Hematopoietic multipotent progenitor cell treated with erythropoietin and hydrocortisone succinate and interleukin-3 and kit ligand, for 15 days (in vitro differentiated cells): ENCODE measurements around the gene HSF4.
A peak's percentile ranks its signal among the peaks of the same experiment; 100 is the strongest.

ENCODE experiments used
- DNase-seq: peaks from one replicate; pipeline ENCODE4 v3.0.0-alpha.2; 2015; ENCODE audit warnings: low spot score

HSF4 gene

DNA sequence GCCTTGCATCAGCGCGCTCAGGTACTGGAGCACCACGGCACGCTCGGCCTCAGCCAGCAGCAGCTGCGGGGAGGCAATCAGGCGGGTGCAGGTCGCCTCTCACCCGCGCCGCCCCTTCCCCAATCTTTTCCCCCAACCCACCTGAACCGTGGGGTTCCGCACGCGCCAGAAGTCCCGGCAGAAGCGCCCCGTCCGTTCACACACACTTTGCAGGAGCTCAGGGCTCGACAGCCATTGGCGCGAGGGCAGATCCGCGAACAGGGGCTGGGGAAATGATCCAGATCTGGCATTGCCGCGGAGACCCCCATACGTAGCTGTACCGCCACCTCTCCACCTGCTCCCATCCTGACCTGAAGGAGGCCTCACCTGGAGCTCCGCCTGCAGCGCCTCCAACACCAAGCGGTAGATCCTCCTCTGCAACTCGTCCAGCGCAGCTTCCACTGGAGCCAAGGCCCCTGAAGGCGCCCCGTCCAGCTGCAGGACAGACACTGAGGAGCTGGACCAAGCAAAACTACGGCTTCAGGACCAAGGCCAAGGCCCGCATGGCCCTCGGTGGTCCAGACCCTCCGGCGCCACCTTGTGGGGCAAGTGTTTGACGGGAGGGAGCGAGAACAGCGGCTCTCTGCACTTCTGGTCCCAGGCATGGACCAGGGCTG, 20.6 kb downstream of the HSF4 start:
- DNase-seq, result peak; percentile 81

DNA sequence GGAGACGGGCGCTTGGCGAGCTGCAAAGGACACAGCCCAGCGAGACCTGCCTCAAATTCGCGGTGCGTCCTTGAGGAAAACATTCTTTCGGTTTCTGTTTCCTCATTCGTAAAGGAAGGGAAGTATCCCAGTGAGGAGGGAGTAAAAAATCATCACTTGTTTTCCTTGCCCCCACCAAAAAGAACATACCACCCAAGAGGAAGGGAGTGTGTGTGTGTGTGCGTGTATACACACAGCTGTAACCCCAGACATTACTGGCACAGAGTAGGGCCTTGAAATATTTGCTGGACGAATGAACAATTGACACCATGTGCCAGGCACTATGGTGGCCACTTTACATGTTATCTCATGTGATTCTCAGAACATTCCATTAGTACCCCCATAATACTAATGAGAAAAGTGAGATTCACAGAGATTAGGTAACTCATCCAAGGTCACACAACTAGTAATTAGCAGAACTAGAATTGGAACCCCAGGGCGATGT, 21.1 kb downstream of the HSF4 start:
- no peak for DNase-seq

GRCh38 chr16:67186550-67186950, 22.0 kb downstream of the HSF4 start:
- DNase-seq, result no peak

DNA sequence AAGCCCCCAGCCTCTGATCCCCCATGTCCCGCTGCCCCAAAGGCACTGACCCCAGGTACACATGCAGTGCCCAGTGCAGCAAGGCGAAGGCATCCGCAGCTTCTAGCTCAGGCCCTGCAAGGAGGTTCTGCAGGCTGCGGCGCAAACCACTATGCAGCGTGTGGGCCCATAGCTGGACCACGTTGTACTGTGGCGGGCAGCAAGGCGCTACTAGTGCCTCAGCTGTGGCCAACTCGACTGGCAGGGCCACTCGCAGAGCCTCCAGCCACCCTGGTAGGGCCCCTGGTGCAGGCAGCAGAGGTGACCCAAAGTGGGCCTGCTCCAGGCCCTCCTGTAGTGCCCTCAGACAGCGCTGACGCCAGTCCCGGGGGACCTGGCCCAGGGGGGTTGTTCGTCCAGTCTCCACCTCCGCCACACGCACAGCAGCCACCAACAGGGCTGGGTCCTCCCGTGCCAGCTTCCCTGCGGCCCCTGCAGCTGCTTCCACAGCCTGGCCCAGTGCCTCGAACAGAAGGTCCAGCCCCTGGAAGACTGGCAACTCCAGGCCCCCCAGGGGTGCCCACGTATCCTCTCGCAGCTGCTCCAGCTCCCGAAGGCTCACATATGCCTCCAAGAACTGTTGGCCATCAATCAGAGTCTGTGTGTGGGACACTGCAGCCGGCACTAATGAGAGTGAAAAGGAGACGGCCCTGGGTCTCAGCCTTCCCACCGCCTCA, 22.8 kb downstream of the HSF4 start:
- no peak for DNase-seq

DNA sequence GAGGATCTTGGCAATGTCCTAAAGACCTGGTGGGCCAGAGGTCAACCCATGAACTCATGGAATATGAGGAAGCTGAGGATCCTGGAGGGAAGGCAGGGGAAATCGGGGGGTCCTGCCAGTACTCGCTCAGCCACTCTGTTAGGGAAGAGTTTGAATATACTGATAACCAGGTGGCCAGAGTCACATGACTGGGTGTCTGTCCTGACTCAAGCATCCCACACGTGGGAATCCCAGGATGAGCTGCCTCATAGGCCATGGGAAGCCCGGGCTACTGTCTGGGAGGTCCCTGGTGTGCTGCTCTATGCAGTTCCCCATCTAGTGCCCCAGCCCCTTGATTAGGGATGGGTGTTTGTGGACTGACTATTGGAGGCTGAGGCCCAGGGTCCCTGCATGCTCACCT, 23.8 kb downstream of the HSF4 start:
- no peak for DNase-seq

DNA sequence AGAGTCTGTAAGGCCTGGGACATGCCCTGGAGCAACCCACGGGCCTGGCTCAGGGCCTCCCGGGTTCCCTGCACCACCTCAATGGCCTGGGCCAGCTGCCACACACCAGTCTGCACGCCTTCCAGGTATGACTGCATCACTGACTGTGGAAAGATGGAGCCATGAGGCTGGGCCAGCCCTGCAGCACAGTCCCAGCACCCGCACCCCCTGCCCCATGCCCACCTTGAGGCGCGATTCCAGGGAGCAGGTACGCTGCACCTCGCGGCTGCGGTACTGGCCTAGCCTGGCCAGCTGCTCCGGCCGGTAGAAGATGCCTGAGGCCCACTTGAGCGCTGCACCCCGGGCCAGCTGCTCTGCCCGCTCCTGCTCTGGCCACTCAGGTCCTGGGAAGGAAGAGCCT, 24.3 kb downstream of the HSF4 start:
- DNase-seq, result no peak

DNA sequence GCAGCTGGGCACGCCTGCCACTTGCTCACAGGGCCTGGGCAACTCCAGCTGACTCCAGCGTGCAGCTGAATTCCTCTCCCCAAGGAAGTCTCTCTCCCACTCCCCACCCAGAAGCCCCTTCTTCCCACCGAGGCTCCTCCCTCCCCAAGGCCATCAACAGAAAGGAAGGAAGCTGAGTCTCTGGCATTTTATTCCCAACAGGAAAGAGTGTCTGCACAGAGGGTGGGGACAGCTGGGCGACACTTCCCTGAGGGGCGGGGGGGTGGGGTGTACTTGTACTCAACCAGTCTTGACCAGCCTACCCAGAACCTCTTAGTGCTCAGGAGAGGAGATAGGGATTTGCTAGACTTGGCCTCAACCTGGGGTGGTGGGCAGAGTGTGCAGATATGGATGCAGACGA, 25.5 kb downstream of the HSF4 start, which contains the start of gene EXOC3L1:
TSS of gene EXOC3L1 (minus strand) at position 96 of the 400 bp plus-strand sequence. CDS start 460 bp downstream, outside the sequence.
- no peak for DNase-seq

DNA sequence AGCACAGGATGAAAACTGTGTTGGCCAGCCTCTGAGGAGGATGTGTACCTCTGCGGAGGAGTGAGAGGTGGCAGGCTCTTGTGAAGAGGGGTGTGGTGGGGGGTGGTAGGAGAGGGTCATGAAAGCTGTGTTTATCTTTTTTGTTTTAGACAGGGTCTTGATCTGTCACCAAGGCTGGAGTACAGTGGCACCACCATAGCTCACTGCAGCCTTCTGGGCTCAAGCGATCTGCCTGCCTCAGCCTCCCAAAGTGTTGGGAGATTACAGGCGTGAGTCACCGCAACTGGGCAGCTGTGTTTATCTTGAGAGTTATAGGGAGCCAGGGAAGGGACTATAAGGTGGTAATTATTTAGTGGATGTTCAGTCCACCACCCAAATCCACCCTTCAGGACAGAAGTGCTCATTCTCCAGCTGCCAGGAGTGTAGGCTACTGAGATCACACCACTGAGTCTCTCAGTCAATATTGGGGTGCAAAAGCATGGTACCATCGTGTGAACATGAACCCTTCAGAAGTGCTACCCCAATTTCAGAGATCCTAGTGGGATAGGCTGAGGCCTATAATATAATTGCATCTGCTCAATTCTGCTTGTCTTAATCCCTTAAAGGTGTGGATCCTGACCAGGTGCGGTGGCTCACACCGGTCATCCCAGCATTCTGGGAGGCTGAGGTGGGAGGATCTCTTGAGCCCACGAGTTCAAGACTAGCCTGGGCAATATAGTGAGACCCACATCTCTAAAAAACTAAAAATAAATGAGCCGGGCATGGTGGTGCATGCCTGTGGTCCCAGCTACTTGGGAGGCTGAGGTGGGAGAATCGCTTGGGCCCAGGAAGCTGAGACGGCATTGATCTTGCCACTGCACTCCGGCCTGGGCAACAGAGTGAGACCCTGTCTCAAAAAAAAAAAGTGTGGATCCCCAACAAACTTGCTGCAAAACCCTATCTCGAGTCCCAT, 26.2 kb downstream of the HSF4 start:
- DNase-seq, result peak; percentile 86

DNA sequence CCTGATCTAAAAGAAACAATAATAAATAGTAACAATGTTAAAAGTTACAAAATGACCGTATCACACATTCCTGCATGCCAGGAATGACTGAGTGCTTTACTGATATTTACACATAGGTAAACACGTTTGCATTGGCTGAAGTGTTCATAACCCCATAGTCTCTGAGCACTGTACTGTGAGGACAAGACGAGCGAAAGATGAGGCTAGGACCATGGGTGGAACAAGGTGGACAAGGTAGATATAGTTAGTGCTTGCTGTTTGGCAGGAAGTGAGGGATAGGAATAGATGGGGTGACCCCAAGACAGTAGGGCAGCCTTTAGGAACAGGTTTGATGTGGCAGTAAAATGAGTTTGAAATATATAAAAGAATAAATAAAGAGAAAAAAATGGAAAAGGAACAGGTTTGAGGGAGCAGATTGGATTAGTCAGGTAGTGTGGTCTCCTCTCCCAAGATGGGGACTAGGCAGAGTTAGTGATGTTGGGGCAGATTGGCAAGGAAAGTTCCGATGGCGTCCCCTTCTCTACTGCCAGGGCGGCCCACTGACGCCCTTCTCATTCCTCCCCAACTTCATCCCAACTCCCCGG, 27.0 kb downstream of the HSF4 start:
- peak; percentile 53 for DNase-seq

DNA sequence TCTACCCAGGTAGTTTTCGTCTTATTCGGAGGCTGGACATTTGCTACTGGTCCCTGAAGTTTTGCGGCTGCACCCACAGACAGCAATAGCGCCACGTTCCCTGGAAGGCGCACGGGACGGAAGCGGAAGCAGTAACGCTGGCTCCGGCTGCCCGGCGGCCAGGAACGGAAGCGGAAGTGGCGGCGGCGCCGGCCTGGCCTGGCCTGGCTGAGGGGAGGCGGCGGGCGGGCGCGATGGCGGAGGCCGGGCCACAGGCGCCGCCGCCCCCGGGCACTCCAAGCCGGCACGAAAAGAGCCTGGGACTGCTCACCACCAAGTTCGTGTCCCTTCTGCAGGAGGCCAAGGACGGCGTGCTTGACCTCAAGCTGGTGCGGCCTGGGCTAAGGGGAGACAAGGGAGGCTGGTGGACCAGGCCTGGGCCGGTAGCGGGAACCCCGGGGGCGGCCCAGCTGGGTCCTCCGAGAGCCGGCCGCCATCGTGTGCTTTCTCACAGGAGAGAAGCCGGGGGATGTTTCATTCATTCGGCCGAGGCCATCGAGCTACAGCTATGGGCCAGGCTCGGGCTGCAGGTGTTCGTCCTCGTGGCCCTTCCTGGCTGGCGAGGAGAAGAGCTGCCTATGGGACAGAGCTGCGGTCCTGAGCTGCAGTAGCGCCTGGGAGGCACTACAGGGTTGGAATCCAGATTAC, 27.6 kb downstream of the HSF4 start, which contains the start of gene E2F4:
TSS of gene E2F4 (plus strand) at position 161 of the 687 bp plus-strand sequence. CDS start at position 234, 73 bp downstream.
- peak; percentile 93 for DNase-seq

- DNase-seq, result peak; percentile 58
Measured at GRCh38 chr16:67192781-67193361, 28.3 kb downstream of the HSF4 start.

- peak; percentile 41 for DNase-seq
Measured at GRCh38 chr16:67193536-67193935, 29.0 kb downstream of the HSF4 start.

GRCh38 chr16:67194260-67194659, 29.7 kb downstream of the HSF4 start:
- DNase-seq, result peak; percentile 92

DNA sequence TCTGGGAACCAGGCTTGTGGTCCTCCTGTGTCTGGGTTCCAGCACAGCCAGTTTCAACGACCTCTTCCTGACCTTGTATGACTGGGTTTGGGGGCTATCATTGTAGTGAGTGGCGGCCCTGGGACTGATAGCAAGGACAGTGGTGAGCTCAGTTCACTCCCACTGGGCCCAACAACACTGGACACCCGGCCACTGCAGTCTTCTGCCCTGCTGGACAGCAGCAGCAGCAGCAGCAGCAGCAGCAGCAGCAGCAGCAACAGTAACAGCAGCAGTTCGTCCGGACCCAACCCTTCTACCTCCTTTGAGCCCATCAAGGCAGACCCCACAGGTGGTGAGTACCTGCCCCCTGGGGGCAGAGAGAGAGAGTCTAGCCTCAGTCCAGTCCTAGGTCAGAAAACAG, 31.1 kb downstream of the HSF4 start:
- DNase-seq, result no peak

GRCh38 chr16:67196881-67197280, 32.3 kb downstream of the HSF4 start:
- no peak for DNase-seq

- DNase-seq, result no peak
Measured at GRCh38 chr16:67197704-67198103, 33.2 kb downstream of the HSF4 start.

- peak; percentile 73 for DNase-seq
Measured at GRCh38 chr16:67198238-67198734, 33.7 kb downstream of the HSF4 start.

DNA sequence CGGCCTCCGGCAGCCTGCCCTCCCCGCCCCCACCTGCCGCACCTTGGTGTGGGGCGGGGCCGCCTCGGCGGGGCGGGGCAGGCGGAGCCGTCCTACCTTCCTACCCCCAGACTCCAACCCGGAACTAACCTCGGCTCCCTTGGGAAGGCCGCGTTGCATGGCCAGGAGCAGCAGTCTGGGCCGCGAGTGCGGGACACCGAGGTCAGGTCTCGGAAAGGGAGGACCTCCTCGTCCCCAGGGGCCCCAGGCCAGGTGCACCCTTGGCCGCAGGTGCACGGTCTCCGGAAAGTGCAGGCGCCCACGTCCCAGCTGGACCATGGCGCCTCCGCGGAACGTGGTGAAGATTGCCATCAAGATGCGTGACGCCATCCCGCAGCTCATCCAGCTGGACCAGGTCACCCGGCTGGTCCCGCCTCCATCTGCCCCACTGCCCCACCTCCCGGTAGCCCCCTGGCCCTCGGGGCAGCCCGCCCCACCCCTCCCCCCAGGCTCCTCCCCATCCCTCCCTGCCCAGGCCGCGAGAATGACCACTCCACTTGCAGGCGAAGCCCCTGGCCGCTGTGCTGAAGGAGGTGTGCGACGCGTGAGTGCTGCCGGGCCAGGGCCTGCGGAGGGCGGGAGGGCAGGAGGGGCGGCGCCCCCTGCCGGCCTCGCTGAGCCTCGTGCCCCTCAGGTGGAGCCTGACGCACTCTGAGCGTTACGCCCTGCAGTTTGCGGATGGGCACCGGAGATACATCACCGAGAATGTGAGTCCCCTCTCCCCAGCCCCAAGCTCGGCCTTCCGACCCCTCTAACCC, 34.7 kb downstream of the HSF4 start, which contains the start of gene ELMO3:
TSS of gene ELMO3 (plus strand) at position 121 of the 797 bp plus-strand sequence. CDS start at position 317, 196 bp downstream.
- DNase-seq, result no peak

DNA sequence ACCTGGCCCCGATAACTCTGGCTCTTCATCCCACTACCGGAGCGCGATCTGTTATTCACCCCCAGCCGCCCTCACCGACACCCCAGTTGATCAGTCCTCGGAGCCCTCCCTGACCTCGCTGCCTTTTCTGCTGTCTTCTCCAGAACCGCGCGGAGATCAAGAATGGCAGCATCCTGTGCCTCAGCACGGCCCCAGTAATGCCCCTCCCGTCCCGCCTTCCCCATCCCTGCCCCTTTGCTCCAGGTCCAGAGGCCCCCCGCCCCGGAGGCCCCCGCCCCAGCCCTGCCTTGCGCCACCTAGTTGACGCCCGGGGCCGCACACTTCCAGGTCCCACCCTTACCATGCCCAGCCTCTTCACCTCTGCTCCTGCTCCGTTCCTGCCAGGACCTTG, 35.3 kb downstream of the HSF4 start:
- no peak for DNase-seq

DNA sequence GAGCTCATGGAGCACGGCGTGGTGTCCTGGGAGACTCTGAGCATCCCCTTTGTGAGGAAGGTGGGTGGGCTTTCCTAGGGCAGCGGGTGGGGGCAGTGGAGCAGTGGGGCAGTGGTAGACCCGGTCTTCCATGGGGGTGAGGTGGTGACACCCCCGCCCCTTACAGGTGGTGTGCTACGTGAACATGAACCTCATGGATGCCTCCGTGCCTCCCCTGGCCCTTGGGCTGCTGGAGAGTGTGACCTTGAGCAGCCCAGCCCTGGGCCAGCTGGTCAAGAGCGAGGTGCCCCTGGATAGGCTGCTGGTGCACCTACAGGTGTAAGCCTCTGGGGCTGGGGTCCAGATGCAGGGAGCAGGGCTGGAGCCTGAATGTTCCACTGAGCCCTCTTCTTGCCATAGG, 35.9 kb downstream of the HSF4 start:
- DNase-seq, result no peak
